Measurements from ENCODE around the gene HSP90AB1.
A peak's percentile ranks its signal among the peaks of the same experiment; 100 is the strongest.

HSP90AB1 gene

GRCh38 chr6:44235891-44236516 lies 10.9 kb upstream of the HSP90AB1 start:
- Histone ChIP-seq H3K4me3 (ENCODE audit: low read depth in 1 of 2, low read length in 2 of 2) (no peak overlapping the region), H3K36me3 (ENCODE audit: control insufficient read depth in 1 of 2, insufficient read depth in 2 of 2, low read length in 2 of 2) (peaks cover 3 to 5% of the 10 kb centered on the region in 2 donors), H3K27me3 (ENCODE audit: control insufficient read depth in 1 of 2, insufficient read depth in 2 of 2, low read length in 2 of 2) (no peaks in the 10 kb centered on the region), H3K4me1 (ENCODE audit: control insufficient read depth in 1 of 2, insufficient read depth in 2 of 2, low read length in 2 of 2) (peaks cover 15 to 30% of the 10 kb centered on the region in 2 donors), H3K9ac (ENCODE audit: low read depth in 1 of 2, low read length in 2 of 2) (no peak overlapping the region), H3K27ac (ENCODE audit: low read depth, low read length) (no peak overlapping the region), H3K9me3 (ENCODE audit: control insufficient read depth in 1 of 2, low read length in 2 of 2) (no peaks in the 10 kb centered on the region)

GRCh38 chr6:44237021-44237812 lies 9.7 kb upstream of the HSP90AB1 start:
- peak overlapping the region; percentile 77 for H3K4me3 ChIP-seq (ENCODE audit: low read depth in 1 of 2, low read length in 2 of 2)
- peak overlapping the region; percentile 93 for H3K27ac ChIP-seq (ENCODE audit: low read depth, low read length)
- H3K4me1 ChIP-seq (ENCODE audit: control insufficient read depth in 1 of 2, insufficient read depth in 2 of 2, low read length in 2 of 2), result peaks cover 15 to 30% of the 10 kb centered on the region in 2 donors
- H3K9ac ChIP-seq (ENCODE audit: low read depth in 1 of 2, low read length in 2 of 2), result peak overlapping the region; percentile 69 to 87
- H3K27me3 ChIP-seq (ENCODE audit: control insufficient read depth in 1 of 2, insufficient read depth in 2 of 2, low read length in 2 of 2), result no peaks in the 10 kb centered on the region
- peaks cover 0 to under 1% of the 10 kb centered on the region in 2 donors for H3K36me3 ChIP-seq (ENCODE audit: control insufficient read depth in 1 of 2, insufficient read depth in 2 of 2, low read length in 2 of 2)
- H3K9me3 ChIP-seq (ENCODE audit: control insufficient read depth in 1 of 2, low read length in 2 of 2), result no peaks in the 10 kb centered on the region

DNA sequence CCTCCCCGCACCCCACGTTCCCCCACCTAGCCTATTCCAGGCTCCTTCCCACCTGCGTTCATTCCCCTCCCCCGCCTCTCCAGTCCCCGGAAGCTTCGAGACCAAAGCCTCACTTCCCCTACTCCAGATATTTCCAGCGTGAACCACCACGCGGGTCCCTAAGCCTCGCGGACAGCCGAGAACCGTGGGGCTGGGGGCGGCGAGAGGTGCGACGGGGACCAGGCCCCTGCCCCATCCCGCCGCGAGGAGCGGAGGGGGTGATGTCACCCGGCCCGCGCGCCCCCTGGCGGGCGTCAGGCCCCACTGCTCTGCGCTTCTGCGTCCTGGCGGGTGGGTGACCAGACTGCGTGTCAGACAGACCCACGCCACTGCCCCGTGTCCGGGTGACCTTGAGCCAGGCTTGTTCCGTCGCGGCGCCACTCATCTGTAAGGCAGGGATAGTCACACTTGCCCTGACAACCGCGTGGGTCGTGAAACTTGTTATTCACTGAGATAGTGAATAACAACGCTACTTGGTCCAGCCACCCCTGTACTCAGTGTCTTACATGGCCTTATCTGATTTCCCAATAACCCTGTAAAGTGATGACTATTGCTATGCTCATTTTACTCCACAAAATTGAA lies 9.0 kb upstream of the HSP90AB1 start:
- Histone ChIP-seq H3K9ac (ENCODE audit: low read depth in 1 of 2, low read length in 2 of 2) (peak overlapping the region; percentile 69 to 87), H3K4me3 (ENCODE audit: low read depth in 1 of 2, low read length in 2 of 2) (peak overlapping the region; percentile 77), H3K27ac (ENCODE audit: low read depth, low read length) (peak overlapping the region; percentile 93), H3K4me1 (ENCODE audit: control insufficient read depth in 1 of 2, insufficient read depth in 2 of 2, low read length in 2 of 2) (peaks cover 15 to 30% of the 10 kb centered on the region in 2 donors), H3K9me3 (ENCODE audit: control insufficient read depth in 1 of 2, low read length in 2 of 2) (no peaks in the 10 kb centered on the region), H3K36me3 (ENCODE audit: control insufficient read depth in 1 of 2, insufficient read depth in 2 of 2, low read length in 2 of 2) (no peaks in the 10 kb centered on the region), H3K27me3 (ENCODE audit: control insufficient read depth in 1 of 2, insufficient read depth in 2 of 2, low read length in 2 of 2) (no peaks in the 10 kb centered on the region)

- Histone ChIP-seq H3K27me3 (ENCODE audit: control insufficient read depth in 1 of 2, insufficient read depth in 2 of 2, low read length in 2 of 2) (no peaks in the 10 kb centered on the region), H3K36me3 (ENCODE audit: control insufficient read depth in 1 of 2, insufficient read depth in 2 of 2, low read length in 2 of 2) (no peaks in the 10 kb centered on the region), H3K27ac (ENCODE audit: low read depth, low read length) (no peak overlapping the region), H3K4me1 (ENCODE audit: control insufficient read depth in 1 of 2, insufficient read depth in 2 of 2, low read length in 2 of 2) (peaks cover 11 to 23% of the 10 kb centered on the region in 2 donors), H3K9me3 (ENCODE audit: control insufficient read depth in 1 of 2, low read length in 2 of 2) (no peaks in the 10 kb centered on the region), H3K9ac (ENCODE audit: low read depth in 1 of 2, low read length in 2 of 2) (peak overlapping the region in 1 of 2 donors; percentile 69), H3K4me3 (ENCODE audit: low read depth in 1 of 2, low read length in 2 of 2) (no peak overlapping the region)
Measured at GRCh38 chr6:44238687-44239350, 8.1 kb upstream of the HSP90AB1 start.

GRCh38 chr6:44243345-44243744 lies 3.6 kb upstream of the HSP90AB1 start:
- Histone ChIP-seq H3K36me3 (ENCODE audit: control insufficient read depth in 1 of 2, insufficient read depth in 2 of 2, low read length in 2 of 2) (no peaks in the 10 kb centered on the region), H3K4me1 (ENCODE audit: control insufficient read depth in 1 of 2, insufficient read depth in 2 of 2, low read length in 2 of 2) (peaks cover 6 to 9% of the 10 kb centered on the region in 2 donors), H3K4me3 (ENCODE audit: low read depth in 1 of 2, low read length in 2 of 2) (no peak overlapping the region), H3K27me3 (ENCODE audit: control insufficient read depth in 1 of 2, insufficient read depth in 2 of 2, low read length in 2 of 2) (no peaks in the 10 kb centered on the region), H3K27ac (ENCODE audit: low read depth, low read length) (no peak overlapping the region), H3K9me3 (ENCODE audit: control insufficient read depth in 1 of 2, low read length in 2 of 2) (no peaks in the 10 kb centered on the region), H3K9ac (ENCODE audit: low read depth in 1 of 2, low read length in 2 of 2) (no peak overlapping the region)

DNA sequence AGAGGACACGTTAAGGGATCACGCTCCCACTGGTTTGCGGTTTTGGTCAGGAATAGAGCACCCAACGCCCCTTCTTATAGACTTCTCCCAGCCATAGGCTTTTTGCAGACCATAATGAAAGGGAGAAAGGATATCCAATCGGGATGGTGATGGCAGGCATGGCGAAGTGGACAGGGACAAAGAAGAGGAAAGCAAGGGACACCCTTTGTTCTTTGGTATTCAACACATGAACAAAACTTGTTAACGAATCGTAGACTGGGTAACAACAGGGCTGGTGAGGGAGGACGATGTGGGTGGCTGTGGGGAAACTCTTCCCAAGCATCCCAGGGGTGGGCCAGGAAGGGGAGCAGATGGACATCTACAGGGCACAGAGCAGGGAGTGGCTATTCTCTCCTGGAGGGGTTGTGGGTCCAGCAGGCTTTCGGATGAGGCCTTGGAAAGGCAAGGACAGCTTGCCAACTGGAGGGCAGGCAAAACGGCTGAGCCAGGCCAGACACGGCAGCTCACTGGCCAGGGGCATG lies 1.4 kb upstream of the HSP90AB1 start:
- peak overlapping the region; percentile 94 to 99 for H3K4me3 ChIP-seq (ENCODE audit: low read depth in 1 of 2, low read length in 2 of 2)
- H3K4me1 ChIP-seq (ENCODE audit: control insufficient read depth in 1 of 2, insufficient read depth in 2 of 2, low read length in 2 of 2), result peaks cover 14 to 21% of the 10 kb centered on the region in 2 donors
- peaks cover 14 to 19% of the 10 kb centered on the region in 2 donors for H3K36me3 ChIP-seq (ENCODE audit: control insufficient read depth in 1 of 2, insufficient read depth in 2 of 2, low read length in 2 of 2)
- no peaks in the 10 kb centered on the region for H3K27me3 ChIP-seq (ENCODE audit: control insufficient read depth in 1 of 2, insufficient read depth in 2 of 2, low read length in 2 of 2)
- peak overlapping the region; percentile 83 to 97 for H3K9ac ChIP-seq (ENCODE audit: low read depth in 1 of 2, low read length in 2 of 2)
- H3K27ac ChIP-seq (ENCODE audit: low read depth, low read length), result peak overlapping the region; percentile 98
- no peaks in the 10 kb centered on the region for H3K9me3 ChIP-seq (ENCODE audit: control insufficient read depth in 1 of 2, low read length in 2 of 2)

DNA sequence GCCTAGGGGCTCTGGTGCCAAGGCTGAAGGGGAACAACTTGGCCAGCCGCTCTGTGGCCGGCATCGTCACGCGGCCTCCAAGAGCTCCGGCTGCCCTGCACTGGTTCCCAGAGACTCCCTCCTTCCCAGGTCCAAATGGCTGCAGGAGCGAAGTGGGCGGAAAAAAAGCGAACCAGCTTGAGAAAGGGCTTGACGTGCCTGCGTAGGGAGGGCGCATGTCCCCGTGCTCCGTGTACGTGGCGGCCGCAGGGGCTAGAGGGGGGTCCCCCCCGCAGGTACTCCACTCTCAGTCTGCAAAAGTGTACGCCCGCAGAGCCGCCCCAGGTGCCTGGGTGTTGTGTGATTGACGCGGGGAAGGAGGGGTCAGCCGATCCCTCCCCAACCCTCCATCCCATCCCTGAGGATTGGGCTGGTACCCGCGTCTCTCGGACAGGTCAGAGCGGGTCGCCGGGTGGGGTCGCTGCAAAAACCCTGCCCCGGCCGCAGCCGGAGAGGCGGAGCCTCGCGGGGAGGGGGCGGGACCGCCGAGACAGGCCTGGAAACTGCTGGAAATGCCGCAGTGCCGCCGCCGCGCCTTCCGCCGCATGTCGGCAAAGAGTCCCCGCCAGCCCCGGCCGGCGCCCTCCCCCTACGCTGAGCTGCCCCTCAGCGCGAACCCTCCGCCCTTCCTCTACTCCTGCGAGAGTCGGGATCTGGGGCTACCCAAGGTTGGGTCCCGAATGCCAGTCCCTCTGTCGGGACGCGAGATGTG lies 814 bp upstream of the HSP90AB1 start:
- Histone ChIP-seq H3K4me1 (ENCODE audit: control insufficient read depth in 1 of 2, insufficient read depth in 2 of 2, low read length in 2 of 2) (peaks cover 14 to 21% of the 10 kb centered on the region in 2 donors), H3K27me3 (ENCODE audit: control insufficient read depth in 1 of 2, insufficient read depth in 2 of 2, low read length in 2 of 2) (no peaks in the 10 kb centered on the region), H3K4me3 (ENCODE audit: low read depth in 1 of 2, low read length in 2 of 2) (peak overlapping the region; percentile 94 to 99), H3K27ac (ENCODE audit: low read depth, low read length) (peak overlapping the region; percentile 98), H3K9me3 (ENCODE audit: control insufficient read depth in 1 of 2, low read length in 2 of 2) (no peaks in the 10 kb centered on the region), H3K36me3 (ENCODE audit: control insufficient read depth in 1 of 2, insufficient read depth in 2 of 2, low read length in 2 of 2) (peaks cover 19 to 26% of the 10 kb centered on the region in 2 donors), H3K9ac (ENCODE audit: low read depth in 1 of 2, low read length in 2 of 2) (peak overlapping the region; percentile 83 to 97)

GRCh38 chr6:44247338-44248302 lies 719 bp downstream of the HSP90AB1 start:
- Histone ChIP-seq H3K9me3 (ENCODE audit: control insufficient read depth in 1 of 2, low read length in 2 of 2) (no peaks in the 10 kb centered on the region), H3K27ac (ENCODE audit: low read depth, low read length) (peak overlapping the region; percentile 98), H3K4me3 (ENCODE audit: low read depth in 1 of 2, low read length in 2 of 2) (peak overlapping the region; percentile 94 to 99), H3K4me1 (ENCODE audit: control insufficient read depth in 1 of 2, insufficient read depth in 2 of 2, low read length in 2 of 2) (peaks cover 14 to 21% of the 10 kb centered on the region in 2 donors), H3K36me3 (ENCODE audit: control insufficient read depth in 1 of 2, insufficient read depth in 2 of 2, low read length in 2 of 2) (peaks cover 32 to 40% of the 10 kb centered on the region in 2 donors), H3K9ac (ENCODE audit: low read depth in 1 of 2, low read length in 2 of 2) (peak overlapping the region; percentile 83 to 97), H3K27me3 (ENCODE audit: control insufficient read depth in 1 of 2, insufficient read depth in 2 of 2, low read length in 2 of 2) (no peaks in the 10 kb centered on the region)
